ENCODE results near the gene AMBRA1.

DNA sequence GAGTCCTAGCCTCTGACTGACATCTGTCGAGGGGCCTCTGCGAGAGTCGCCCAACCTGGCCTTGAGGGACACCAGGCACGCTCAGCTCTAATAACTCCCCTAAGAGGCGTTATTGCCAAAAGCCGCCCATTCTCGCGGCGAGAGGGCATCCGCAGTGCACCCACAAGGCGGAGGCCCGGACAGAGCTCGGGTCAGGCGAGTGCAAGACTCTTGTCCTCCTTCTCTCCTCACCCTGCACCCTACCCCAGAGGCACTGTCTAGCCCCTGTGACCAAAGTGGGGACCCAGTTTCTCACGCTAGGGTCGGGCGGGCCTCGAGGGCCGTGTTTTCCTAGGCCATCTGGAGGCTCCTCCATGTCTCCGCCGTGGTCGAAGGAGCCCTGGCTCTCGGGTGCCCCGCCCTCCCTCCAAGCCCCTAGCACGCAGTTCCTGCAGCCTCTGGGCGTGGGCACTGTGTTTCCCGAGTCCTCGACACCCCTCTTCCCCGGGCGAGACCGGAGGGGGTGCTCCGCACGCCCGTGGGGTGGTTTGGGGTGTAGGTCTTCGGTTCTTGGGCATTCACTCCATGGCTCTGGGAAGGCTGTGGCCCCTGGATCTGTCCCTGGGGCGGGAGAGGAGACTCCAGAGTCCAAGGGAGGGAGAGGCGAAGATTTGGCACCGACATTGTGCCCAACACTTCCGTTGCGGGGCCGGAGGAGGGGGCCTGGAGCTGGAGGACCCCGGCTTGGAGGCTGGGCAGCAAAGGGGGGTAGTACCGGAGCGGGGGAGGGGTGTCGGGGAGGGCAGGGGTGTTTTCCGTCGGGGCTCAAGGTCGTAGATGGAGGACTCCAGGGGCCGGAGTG lies 203.3 kb downstream of the AMBRA1 start:
- TF ChIP-seq, protein P1, sequence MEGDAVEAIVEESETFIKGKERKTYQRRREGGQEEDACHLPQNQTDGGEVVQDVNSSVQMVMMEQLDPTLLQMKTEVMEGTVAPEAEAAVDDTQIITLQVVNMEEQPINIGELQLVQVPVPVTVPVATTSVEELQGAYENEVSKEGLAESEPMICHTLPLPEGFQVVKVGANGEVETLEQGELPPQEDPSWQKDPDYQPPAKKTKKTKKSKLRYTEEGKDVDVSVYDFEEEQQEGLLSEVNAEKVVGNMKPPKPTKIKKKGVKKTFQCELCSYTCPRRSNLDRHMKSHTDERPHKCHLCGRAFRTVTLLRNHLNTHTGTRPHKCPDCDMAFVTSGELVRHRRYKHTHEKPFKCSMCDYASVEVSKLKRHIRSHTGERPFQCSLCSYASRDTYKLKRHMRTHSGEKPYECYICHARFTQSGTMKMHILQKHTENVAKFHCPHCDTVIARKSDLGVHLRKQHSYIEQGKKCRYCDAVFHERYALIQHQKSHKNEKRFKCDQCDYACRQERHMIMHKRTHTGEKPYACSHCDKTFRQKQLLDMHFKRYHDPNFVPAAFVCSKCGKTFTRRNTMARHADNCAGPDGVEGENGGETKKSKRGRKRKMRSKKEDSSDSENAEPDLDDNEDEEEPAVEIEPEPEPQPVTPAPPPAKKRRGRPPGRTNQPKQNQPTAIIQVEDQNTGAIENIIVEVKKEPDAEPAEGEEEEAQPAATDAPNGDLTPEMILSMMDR (conservative IDR thresholded peaks at IDR 0.05 in 1 of 2, IDR thresholded peaks at IDR 0.05 in 1 of 2; ENCODE audit: extremely low read depth in 1 of 2, insufficient read depth in 1 of 2, low read depth in 1 of 2, low read length in 2 of 2): no peak
- TF ChIP-seq EZH2 (IDR thresholded peaks at IDR 0.05; ENCODE audit: borderline replicate concordance, low read length): no peak
